Fibroblast of skin of left quadriceps (primary cell): ENCODE results near the gene CTSV.
"Not testable (repeated sequence)": the region's sequence is repeated elsewhere in the genome, so short reads cannot be mapped to it uniquely, and the experiment has no call there.

Source experiments
- DNase-seq, 2 experiments: peaks; one replicate each; pipeline ENCODE4 v3.0.0-alpha.2; 2013; ENCODE audit warnings: low read depth in 2 of 2

CTSV gene

DNA sequence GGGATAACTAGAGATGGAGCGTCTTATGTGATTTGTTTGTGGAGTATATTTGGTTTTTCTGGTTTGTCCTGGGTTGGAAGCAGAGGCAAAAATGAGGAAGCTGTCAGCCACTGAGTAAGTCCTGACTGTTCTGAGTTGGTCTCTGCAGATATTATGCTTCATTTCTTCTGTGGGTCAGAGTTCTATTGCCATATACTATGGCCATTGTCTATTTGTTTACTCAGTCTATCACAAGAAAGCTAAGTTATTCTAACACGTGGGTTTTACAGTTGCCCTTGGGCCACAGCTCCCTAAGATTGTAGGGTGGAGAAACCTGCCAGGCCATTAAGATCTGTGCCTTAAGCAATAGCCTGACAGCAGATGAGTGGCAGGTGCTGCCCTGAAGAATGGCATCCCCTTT, 3.0 kb upstream of the CTSV start:
- DNase-seq = no peak

DNA sequence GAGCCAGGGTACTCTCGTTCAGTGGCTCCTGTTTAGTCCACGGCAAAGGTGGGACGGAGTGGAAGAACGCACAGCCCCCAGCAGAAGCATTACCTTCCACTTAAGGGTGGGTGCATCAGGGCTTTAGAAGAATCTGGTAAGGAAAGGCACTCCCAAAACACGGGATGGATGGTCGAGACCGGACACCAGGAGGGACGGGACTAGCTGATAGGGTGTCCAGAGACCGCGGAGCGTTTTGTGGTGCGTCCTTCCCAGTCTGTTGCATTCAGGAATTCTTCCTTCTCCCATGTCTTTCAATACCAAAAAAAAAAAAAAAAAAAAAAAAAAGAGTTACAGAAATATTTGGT, 545 bp upstream of the CTSV start:
- DNase-seq = peak; percentile 4 to 7

GRCh38 chr9:97023505-97023904, 15.4 kb downstream of the CTSV start:
- not testable (repeated sequence) for DNase-seq

DNA sequence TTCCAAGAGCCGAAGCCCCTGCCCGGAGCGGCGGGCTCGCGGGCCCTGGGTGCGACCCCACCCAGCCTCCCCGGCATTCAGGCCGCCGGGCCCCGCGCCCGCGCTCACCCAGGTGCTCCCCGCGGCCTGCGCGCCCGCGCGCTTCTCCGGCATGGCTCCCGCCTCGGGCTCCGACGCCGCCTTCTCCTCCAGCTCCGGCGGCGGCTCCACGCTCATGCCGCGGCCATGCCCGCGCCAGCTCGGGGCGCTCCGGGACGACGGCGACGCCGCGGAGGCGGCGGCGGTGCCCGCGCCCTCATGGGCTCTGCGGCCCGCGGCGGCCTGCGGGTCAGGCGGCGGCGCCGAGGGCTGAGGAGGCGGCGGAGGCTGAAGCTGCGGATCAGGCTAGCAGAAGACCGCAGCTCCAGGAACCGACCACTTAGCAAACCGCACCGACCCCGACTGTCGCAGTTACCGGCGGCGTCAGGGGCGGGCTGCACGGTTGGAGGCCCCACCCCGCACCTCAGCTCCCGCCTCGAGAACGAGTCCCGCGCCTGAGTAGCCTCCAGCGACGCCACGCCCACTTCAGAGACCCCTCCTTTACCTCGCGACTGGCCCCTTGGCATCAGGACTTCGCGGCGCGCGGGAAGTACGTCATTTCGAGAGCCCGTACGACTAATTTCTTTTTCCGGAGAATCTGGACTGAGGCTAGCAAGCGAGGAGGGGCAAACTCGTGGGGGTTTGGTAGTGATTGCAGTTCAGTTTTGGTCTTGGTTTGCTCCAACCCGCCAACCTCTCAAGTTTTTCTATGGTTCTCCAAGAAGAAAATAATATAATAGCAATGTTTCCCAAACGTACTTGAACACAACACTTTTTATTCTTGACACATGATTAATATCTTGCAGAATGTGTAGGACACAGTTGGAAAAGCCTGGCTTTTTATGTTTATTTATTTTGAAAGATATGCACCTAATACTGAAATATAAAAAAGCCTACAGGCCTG, 25.5 kb downstream of the CTSV start:
- peak; percentile 42 to 46 for DNase-seq

DNA sequence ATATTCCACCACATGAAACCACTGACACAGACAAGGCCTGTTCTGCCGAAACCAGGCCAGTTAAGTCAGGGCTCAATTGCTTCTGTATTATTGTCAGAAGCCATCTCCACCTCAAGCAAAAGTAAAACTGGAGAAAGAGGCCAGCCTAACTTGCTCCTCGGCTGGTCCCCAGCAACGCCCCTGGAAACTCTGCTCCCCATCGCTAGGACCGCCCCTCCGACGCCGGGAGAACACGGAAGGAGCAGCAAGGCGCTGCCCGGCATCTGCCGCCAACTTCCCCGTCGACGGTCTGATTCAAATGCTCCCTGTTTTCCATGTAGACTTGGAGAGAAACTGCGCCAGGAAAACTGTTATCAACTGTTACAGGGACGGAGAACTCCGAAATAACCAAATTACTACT, 26.3 kb downstream of the CTSV start:
- DNase-seq = not testable (repeated sequence)

DNA sequence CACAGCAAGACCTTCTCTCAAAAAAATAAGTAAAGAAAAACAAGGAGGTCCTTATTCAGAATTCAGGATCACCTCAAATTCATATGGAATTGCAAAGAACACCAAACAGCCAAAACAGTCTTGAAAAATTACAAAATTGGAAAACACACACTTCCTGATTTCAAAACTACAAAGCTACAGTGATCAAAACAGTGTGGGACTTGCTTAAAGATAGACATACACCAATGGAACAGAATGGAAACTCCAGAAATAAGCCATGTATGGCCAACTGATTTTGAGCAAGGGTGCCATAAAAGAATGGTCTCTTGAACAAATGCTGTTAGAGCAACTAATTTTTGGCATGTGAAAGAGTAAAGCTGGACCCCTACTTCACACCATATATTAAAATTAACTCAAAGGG, 36.7 kb downstream of the CTSV start:
- DNase-seq = not testable (repeated sequence)

GRCh38 chr9:97001338-97001737, 37.6 kb downstream of the CTSV start:
- DNase-seq = not testable (repeated sequence)

DNA sequence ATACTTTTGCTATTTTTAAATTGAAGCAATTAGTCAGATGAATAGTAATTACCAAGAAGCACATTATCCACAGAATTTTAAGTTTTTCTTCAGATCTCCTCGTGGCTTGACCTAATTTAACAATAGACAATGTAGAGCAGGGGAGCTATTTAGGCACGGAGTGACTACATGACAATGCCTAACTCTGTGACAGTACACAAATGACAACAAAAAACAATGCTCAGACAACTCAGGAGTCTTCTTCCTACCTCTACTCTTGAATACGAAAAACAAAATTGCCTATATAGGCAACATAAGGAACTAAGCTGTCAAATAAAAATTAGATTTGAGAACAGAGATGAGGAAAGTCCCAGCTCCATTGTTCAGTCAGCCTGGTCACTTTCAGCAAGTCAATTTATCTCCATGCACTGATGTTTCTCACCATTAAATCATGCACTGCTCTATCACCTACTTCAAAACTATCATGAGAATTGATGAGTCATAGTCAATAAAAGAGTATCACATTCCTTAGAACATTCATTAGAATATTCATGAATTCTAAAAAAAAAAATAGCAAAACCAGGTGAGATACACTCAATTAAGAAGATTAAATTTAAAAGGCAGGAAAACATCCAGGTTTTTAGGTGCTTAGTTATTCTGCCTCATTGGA, 38.7 kb downstream of the CTSV start:
- DNase-seq = not testable (repeated sequence)

- DNase-seq = not testable (repeated sequence)
Measured at GRCh38 chr9:96999733-97000132, 39.2 kb downstream of the CTSV start.

GRCh38 chr9:96997009-96997701, 41.8 kb downstream of the CTSV start:
- not testable (repeated sequence) for DNase-seq

GRCh38 chr9:96994531-96995016, 44.4 kb downstream of the CTSV start:
- DNase-seq = not testable (repeated sequence)

GRCh38 chr9:96992303-96992702, 46.6 kb downstream of the CTSV start:
- not testable (repeated sequence) for DNase-seq

GRCh38 chr9:96989747-96990318, 49.1 kb downstream of the CTSV start:
- DNase-seq = not testable (repeated sequence)

DNA sequence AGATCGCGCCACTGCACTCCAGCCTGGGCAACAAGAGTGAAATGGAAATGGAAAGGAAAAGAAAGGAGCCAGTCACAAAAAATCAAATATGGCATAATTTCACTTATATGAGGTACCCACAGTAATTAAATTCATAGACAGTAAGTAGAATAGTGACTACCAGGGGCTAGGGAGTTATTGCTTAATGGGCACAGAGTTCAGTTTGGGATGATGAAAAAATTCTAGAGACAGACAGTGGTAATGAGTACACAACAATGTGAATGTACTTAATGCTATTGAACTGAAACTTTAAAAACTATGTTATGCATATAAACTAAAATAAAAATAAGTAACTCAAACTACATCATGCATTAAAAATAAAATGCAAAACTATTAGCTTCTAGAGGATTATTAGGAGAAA, 54.1 kb downstream of the CTSV start:
- not testable (repeated sequence) for DNase-seq

DNA sequence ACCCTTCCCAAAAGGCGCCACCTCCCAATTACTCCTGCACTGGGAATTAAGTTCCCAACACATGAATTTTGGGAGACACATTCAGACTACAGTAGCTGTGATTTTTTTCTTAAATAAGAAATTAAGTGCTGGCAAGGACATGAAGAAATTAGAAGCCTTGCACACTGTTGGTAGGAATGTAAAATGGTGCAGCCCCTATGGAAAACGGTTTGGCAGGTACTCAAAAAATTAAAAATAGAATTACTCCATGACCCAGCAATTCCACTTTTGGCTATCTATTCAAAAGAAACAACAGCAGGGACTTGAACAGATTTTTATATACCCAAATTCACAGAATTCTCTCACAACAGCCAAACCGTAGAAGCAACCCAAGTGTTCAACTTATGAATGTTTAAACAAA, 54.8 kb downstream of the CTSV start:
- not testable (repeated sequence) for DNase-seq

DNA sequence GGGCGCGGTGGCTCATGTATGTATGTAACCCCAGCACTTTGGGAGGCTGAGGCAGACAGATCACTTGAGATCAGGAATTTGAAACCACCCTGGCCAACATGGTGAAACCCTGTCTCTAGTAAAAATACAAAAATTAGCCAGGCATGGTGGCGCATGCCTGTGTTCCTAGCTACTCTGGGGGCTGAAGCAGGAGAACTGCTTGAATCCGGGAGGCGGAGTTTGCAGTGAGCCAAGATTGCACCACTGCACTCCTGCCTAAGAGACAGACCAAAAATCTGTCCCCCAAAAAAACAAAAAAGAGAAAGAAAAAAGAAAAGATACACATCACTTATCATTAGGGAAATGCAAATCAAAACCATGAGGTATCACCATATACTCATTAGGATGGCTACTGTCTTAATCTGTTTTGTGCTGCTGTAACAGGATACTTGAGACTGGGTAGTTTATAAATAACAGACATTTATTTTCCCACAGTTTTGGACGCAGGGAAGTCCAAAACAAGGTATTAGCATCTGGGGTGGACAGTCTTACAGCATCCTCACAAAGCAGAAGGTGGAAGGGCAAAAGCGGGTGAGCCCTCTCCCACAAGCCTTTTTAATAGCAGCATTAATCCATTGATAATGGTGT, 55.3 kb downstream of the CTSV start:
- not testable (repeated sequence) for DNase-seq
